GM12878 (cell line): ENCODE measurements around the gene CCRL2. TPM values are rescaled to one million over a fixed set of nuclear protein-coding genes. Genes with fewer than 3 reads are reported as not detected.

Experiments
- ATAC-seq: fragments of 200-7000 bp; cut with Tn5 transposase; 3 replicates; pipeline ENCODE4 v1.9.1; 2020; ENCODE audit warnings: mild to moderate bottlenecking, moderate library complexity
- Bru-seq: library from RNA; stranded (reverse); fragments of 400-500 nt; gene quantifications from one replicate; lab custom pipeline; 2021; lab: Mats Ljungman, UMichigan
- BruChase-seq, 2 experiments: library from RNA; stranded (reverse); fragments of 400-500 nt; gene quantifications; one replicate each; lab custom pipeline; 2021; lab: Mats Ljungman, UMichigan
- BruUV-seq: library from RNA; stranded (reverse); fragments of 400-500 nt; replicated peaks from 2 replicates; lab custom pipeline; 2021; lab: Mats Ljungman, UMichigan
- CTCF ChIA-PET: fragments of 300-600 bp; sonication (Branson Sonifier 250); formaldehyde crosslinking; extraction: SDS; loops from one replicate; lab custom pipeline; 2021; ENCODE audit warnings: inconsistent platforms; lab: Yijun Ruan, JAX
- POLR2A ChIA-PET: fragments of 350-600 bp; formaldehyde crosslinking; extraction: SDS; loops from one replicate; lab custom pipeline; 2021; ENCODE audit warnings: inconsistent platforms; lab: Charles Lee
- RAD21 ChIA-PET: fragments of 300-600 bp; sonication (Branson Sonifier 250); formaldehyde crosslinking; loops from one replicate; lab custom pipeline; 2023; ENCODE audit warnings: antibody characterized with exemption; ENCODE audit not compliant: unreplicated experiment; lab: Charles Lee
- SMC1A ChIA-PET: fragments of 300-600 bp; sonication (Branson Sonifier 250); formaldehyde crosslinking; loops from one replicate; lab custom pipeline; 2023; ENCODE audit not compliant: unreplicated experiment, uncharacterized antibody; lab: Charles Lee
- DNase-seq: peaks from one replicate; pipeline ENCODE4 v3.0.0-alpha.2; 2011; ENCODE audit warnings: low read depth, low spot score
- FAIRE-seq: peaks from 3 replicates; lab custom pipeline; 2011; peaks lifted over from hg19 to GRCh38; lab: Jason Lieb, UNC
- H2AFZ ChIP-seq: 2 replicates; pipeline ENCODE4 v1.6.0; 2011; ENCODE audit warnings: low read depth, low read length, control low read depth; ENCODE audit not compliant: control insufficient read depth
- H3K27ac ChIP-seq: 2 replicates; pipeline ENCODE4 v1.5.1; 2011; ENCODE audit warnings: control low read depth; ENCODE audit not compliant: control insufficient read depth, insufficient read depth
- H3K27me3 ChIP-seq, 2 experiments: replicated peaks in 1 of 2; 2 replicates each; pipeline versions ENCODE4 v1.6.0 to v1.6.1; 2011; ENCODE audit warnings: low read length in 1 of 2; ENCODE audit not compliant: control insufficient read depth in 2 of 2, insufficient read depth in 2 of 2
- H3K36me3 ChIP-seq, 2 experiments: 2 replicates each; pipeline ENCODE4 v1.5.1; 2011; ENCODE audit warnings: low read length in 1 of 2; ENCODE audit not compliant: control insufficient read depth in 2 of 2, insufficient read depth in 2 of 2
- H3K4me1 ChIP-seq: 2 replicates; pipeline ENCODE4 v1.6.1; 2011; ENCODE audit warnings: mild to moderate bottlenecking, low read length, moderate library complexity, mixed read lengths; ENCODE audit not compliant: control insufficient read depth, insufficient read depth
- H3K4me2 ChIP-seq: 2 replicates; pipeline ENCODE4 v1.6.0; 2011; ENCODE audit warnings: control low read depth; ENCODE audit not compliant: control insufficient read depth, insufficient read depth
- H3K4me3 ChIP-seq: fragments of 200-600 bp; sonication (generic); 2 replicates; pipeline ENCODE4 v1.5.1; 2016
- H3K79me2 ChIP-seq: 2 replicates; pipeline ENCODE4 v1.6.0; 2011; ENCODE audit warnings: low read length; ENCODE audit not compliant: control insufficient read depth, insufficient read depth
- H3K9ac ChIP-seq: 2 replicates; pipeline ENCODE4 v1.8.0; 2011; ENCODE audit warnings: low read length, control low read depth, mixed read lengths; ENCODE audit not compliant: control insufficient read depth, insufficient read depth
- H3K9me3 ChIP-seq: replicated peaks from 3 replicates; pipeline ENCODE4 v1.5.1; 2011; ENCODE audit warnings: mild to moderate bottlenecking, low read length; ENCODE audit not compliant: control insufficient read depth, insufficient read depth
- H4K20me1 ChIP-seq: 2 replicates; pipeline ENCODE4 v1.6.0; 2011; ENCODE audit not compliant: control insufficient read depth, insufficient read depth
- BACH1 ChIP-seq: fragments of 450-650 bp; IDR thresholded peaks from 2 replicates; pipeline ENCODE4 v1.6.1; 2017; ENCODE audit warnings: mild to moderate bottlenecking, borderline replicate concordance
- BRCA1 ChIP-seq: IDR thresholded peaks from 2 replicates; pipeline ENCODE4 v1.6.1; 2011; ENCODE audit warnings: low read depth, low read length, improper control_type of control experiment
- CREB1 ChIP-seq: IDR thresholded peaks from 2 replicates; pipeline ENCODE4 v1.6.1; 2012; ENCODE audit warnings: low read depth, mild to moderate bottlenecking, inconsistent platforms
- CREM ChIP-seq: IDR thresholded peaks from 2 replicates; pipeline ENCODE4 v1.6.1; 2014; ENCODE audit warnings: antibody characterized with exemption, low read depth
- EED ChIP-seq: sonication (generic); IDR thresholded peaks from 2 replicates; pipeline ENCODE4 v1.6.1; 2016; ENCODE audit warnings: antibody characterized with exemption, low read depth
- GABPA ChIP-seq: IDR thresholded peaks from 2 replicates; pipeline ENCODE4 v1.6.1; 2014; ENCODE audit warnings: antibody characterized with exemption, low read depth, mild to moderate bottlenecking, inconsistent platforms
- IRF4 ChIP-seq: IDR thresholded peaks from 2 replicates; pipeline ENCODE4 v1.6.1; 2011; ENCODE audit warnings: low read depth, low read length
- NR2C1 ChIP-seq: fragments of 450-650 bp; IDR thresholded peaks from 2 replicates; pipeline ENCODE4 v1.6.1; 2017; ENCODE audit warnings: antibody characterized with exemption, mild to moderate bottlenecking, moderate library complexity
- NR2F1 ChIP-seq: fragments of 450-650 bp; conservative IDR thresholded peaks from 2 replicates; pipeline ENCODE4 v1.6.1; 2017; ENCODE audit warnings: mild to moderate bottlenecking
- PBX3 ChIP-seq: IDR thresholded peaks from 2 replicates; pipeline ENCODE4 v1.6.1; 2011; ENCODE audit warnings: mild to moderate bottlenecking, low read depth, low read length, moderate library complexity; ENCODE audit not compliant: insufficient replicate concordance
- POLR2A ChIP-seq: IDR thresholded peaks from 2 replicates; pipeline ENCODE4 v1.6.1; 2011; ENCODE audit warnings: low read depth, mild to moderate bottlenecking, low read length
- SPI1 ChIP-seq: IDR thresholded peaks from 2 replicates; pipeline ENCODE4 v1.6.1; 2011; ENCODE audit warnings: low read depth, mild to moderate bottlenecking, low read length, moderate library complexity, borderline replicate concordance; ENCODE audit not compliant: insufficient read depth
- SRF ChIP-seq, 2 experiments: IDR thresholded peaks; 2 replicates each; pipeline ENCODE4 v1.6.1; 2011; ENCODE audit warnings: low read depth in 2 of 2, low read length in 2 of 2, mild to moderate bottlenecking in 1 of 2, moderate library complexity in 1 of 2
- YY1 ChIP-seq: IDR thresholded peaks from 2 replicates; pipeline ENCODE4 v1.6.1; 2011; ENCODE audit warnings: low read depth, mild to moderate bottlenecking, low read length
- WGBS: methylation state at CpG from one replicate; pipeline ENCODE4 v1.1.6; 2016; ENCODE audit warnings: low lambda C conversion rate; ENCODE audit not compliant: insufficient replicate concordance, insufficient coverage; ENCODE audit errors: missing lambda C conversion rate; 5-methylcytosine and 5-hydroxymethylcytosine counted together
- in situ Hi-C: fragments of 300-500 bp; cut with MboI; formaldehyde crosslinking; loops from 9 replicates; pipeline ENCODE4 v1.14.3; 2018; ENCODE audit warnings: mixed read lengths
- intact Hi-C: fragments of 100-400 bp; cut with micrococcal nuclease; formaldehyde crosslinking; loops from one replicate; pipeline ENCODE4 v1.14.2; 2022; ENCODE audit not compliant: unreplicated experiment
- long read RNA-seq, 2 experiments: library from polyadenylated mRNA; unstranded; transcript quantifications; one replicate each; pipeline ENCODE4 v2.0.0, GENCODE V29; 2019 to 2020
- polyA minus RNA-seq, 3 experiments: library from RNA; depleted of rRNA, polyadenylated mRNA; stranded (reverse); fragments of >200 nt; gene quantifications; 2 replicates each; pipeline ENCODE4 v1.2.3, GENCODE V29; 2011
- polyA plus RNA-seq, 11 experiments: library from polyadenylated mRNA; depleted of rRNA in 4 of 11; unstranded in 6 of 11; stranded (reverse) in 5 of 11; fragments of >200 nt; fragmentation: Nextera tagmentation in 4 of 11; fragmentation: Illumina TruSeq in 1 of 11; extraction: Ambion mirVana in 4 of 11; extraction: Trizol in 1 of 11; gene quantifications; 1 replicate in 1 of 11; 2 replicates in 10 of 11; pipeline versions ENCODE4 v1.2.1 to v1.2.3, GENCODE V29; 2011 to 2016; ENCODE audit warnings: inconsistent platforms in 2 of 11, missing spikeins in 2 of 11, low read depth in 1 of 11
- total RNA-seq, 4 experiments: library from RNA; depleted of rRNA in 3 of 4; stranded (reverse); fragments of >200 nt in 3 of 4; fragmentation: Illumina TruSeq in 1 of 4; extraction: Trizol in 1 of 4; gene quantifications; 2 replicates each; pipeline versions ENCODE4 v1.2.1 to v1.2.3, GENCODE V29; 2013 to 2021

CCRL2 gene
- total RNA-seq (2013; cell fraction: nucleolus; rRNA removed) = not detected in 2 replicates
- total RNA-seq (2014; rRNA removed) = 2.1 and 2.3 TPM in 2 replicates
- total RNA-seq (2014; rRNA removed; fragmentation: Illumina TruSeq; extraction: Trizol) = 1.8 and 2.2 TPM in 2 replicates
- total RNA-seq (2021) = 1.6 and 2.1 TPM in 2 replicates
- polyA plus RNA-seq (2011; ENCODE audit: low read depth) = 1.1 TPM
- 0.04 TPM in 1 of 2 replicates, not detected in the other for polyA plus RNA-seq (2011; rRNA removed)
- 0.06 and 0.07 TPM in 2 replicates for polyA plus RNA-seq (2011; cell fraction: cytosol; rRNA removed)
- polyA plus RNA-seq (2011; cell fraction: nucleus; rRNA removed) = 0.12 TPM in 1 of 2 replicates, not detected in the other
- 0.66 and 0.84 TPM in 2 replicates for polyA plus RNA-seq (2012)
- polyA plus RNA-seq (2014; fragmentation: Illumina TruSeq; extraction: Trizol) = 1.7 and 2.1 TPM in 2 replicates
- polyA plus RNA-seq (2014; fragmentation: Nextera tagmentation; extraction: Ambion mirVana) = 1 to 10 TPM; 1.5 to 2.2 TPM
- polyA plus RNA-seq (2014; rRNA removed) = 1.6 and 2.5 TPM in 2 replicates
- polyA plus RNA-seq (2016; fragmentation: Nextera tagmentation; extraction: Ambion mirVana) = 1 to 10 TPM; 1.2 to 1.7 TPM
- 0.52 TPM in 1 of 2 replicates, not detected in the other for polyA minus RNA-seq (2011; rRNA and poly(A)+ RNA removed)
- not detected in 2 replicates for polyA minus RNA-seq (2011; cell fraction: cytosol; rRNA and poly(A)+ RNA removed)
- not detected in 2 replicates for polyA minus RNA-seq (2011; cell fraction: nucleus; rRNA and poly(A)+ RNA removed)
- Bru-seq, nascent RNA = percentile 35 among the genes with signal in this experiment
- not detected for BruChase-seq, experiment 1, labeled RNA remaining after a 6-hour chase
- not detected for BruChase-seq, experiment 2, labeled RNA remaining after a 2-hour chase
- long read RNA-seq, experiment 1 = 0 reads
- long read RNA-seq, experiment 2 = 0 reads

GRCh38 chr3:46406788-46407611 is at the start of gene CCRL2, which contains the start of gene CCR5AS:
Gene CCRL2, plus strand, starts transcription at chr3:46407259. Its CDS starts 821 bp downstream, at chr3:46408080.
Gene CCR5AS, minus strand, starts transcription at chr3:46407066.
- Histone ChIP-seq H3K27me3 (no peaks in the 10 kb centered on the region), H2AFZ (peak within 1 kb of the TSS; percentile 79), H4K20me1 (no peaks in the 10 kb centered on the region), H3K27ac (0 out of 2 replicates have a peak within 1 kb of the TSS, but pooled peaks have one; percentile 2), H3K4me2 (peak within 1 kb of the TSS; percentile 17), H3K9me3 (no peaks in the 10 kb centered on the region; the same call in 2 of the 3 replicates), H3K4me3 (0 out of 2 replicates have a peak within 1 kb of the TSS, but pooled peaks have one; percentile 3), H3K9ac (no peak within 1 kb of the TSS), H3K4me1 (peaks cover 11% of the 10 kb centered on the region), H3K36me3 (no peaks in the 10 kb centered on the region), H3K79me2 (no peaks in the 10 kb centered on the region)
- ATAC-seq (peak; percentile 54), FAIRE-seq (no peak), DNase-seq (no peak)
- in situ Hi-C loops = no loop called here
- no TSS peak for BruUV-seq
- ChIA-PET POLR2A (no interaction called here), CTCF (interaction anchor here (0.9 to 2.2 kb wide), 3 partner anchors 20 to 29 kb away, joined by 3 to 8 read pairs (median 3); no protein-coding TSS in a partner anchor), RAD21 (interaction anchor here (0.8 kb wide), 1 partner anchor 29 kb away, joined by 3 read pairs; no protein-coding TSS in a partner anchor), SMC1A (interaction anchor here (0.6 to 2.1 kb wide), 7 partner anchors 20 to 320 kb away, joined by 3 to 6 read pairs (median 4); no protein-coding TSS in a partner anchor)
- 30% methylated on average over 20 of the region's 20 CpGs for WGBS
- intact Hi-C loops = no loop called here
- 0 out of 2 replicates have a peak, but pooled peaks have one; percentile 17 for TF ChIP-seq YY1
- peak; percentile 82 for TF ChIP-seq CREB1
- TF ChIP-seq IRF4 = peak; percentile 41; the same call in 1 of the 2 replicates
- TF ChIP-seq SRF (IDR thresholded peaks at IDR 0.05; ENCODE audit: low read depth in 2 of 2, low read length in 2 of 2) = 0 out of 4 replicates have a peak, but pooled peaks of 1 of the 2 experiments have one; percentile 2
- no peak for TF ChIP-seq PBX3
- TF ChIP-seq POLR2A = peak; percentile 39; the same call in 1 of the 2 replicates
- no peak for TF ChIP-seq BRCA1
- peak; percentile 46; the same call in 1 of the 2 replicates for TF ChIP-seq GABPA
- TF ChIP-seq BACH1 = no peak
- 0 out of 2 replicates have a peak, but pooled peaks have one; percentile 17 for TF ChIP-seq NR2C1
- TF ChIP-seq SPI1 = peak; percentile 30; the same call in 1 of the 2 replicates
- TF ChIP-seq CREM = peak; percentile 70
- TF ChIP-seq EED = peak; percentile 46; the same call in 1 of the 2 replicates
- TF ChIP-seq NR2F1 = peak; percentile 26; the same call in 1 of the 2 replicates
